NT2/D1 (cell line): ENCODE results near the gene RIPOR2.

Experiments used
- SUZ12 ChIP-seq: IDR thresholded peaks from 2 replicates; pipeline ENCODE4 v1.6.1; 2011; ENCODE audit not compliant: insufficient read length, insufficient read depth; ENCODE audit errors: extremely low read depth
- YY1 ChIP-seq: IDR thresholded peaks from 2 replicates; pipeline ENCODE4 v1.6.1; 2011; ENCODE audit not compliant: insufficient read length, insufficient read depth
- ZNF274 ChIP-seq: IDR thresholded peaks from 2 replicates; pipeline ENCODE4 v1.6.1; 2011; ENCODE audit warnings: mild to moderate bottlenecking, low read depth, low read length

DNA sequence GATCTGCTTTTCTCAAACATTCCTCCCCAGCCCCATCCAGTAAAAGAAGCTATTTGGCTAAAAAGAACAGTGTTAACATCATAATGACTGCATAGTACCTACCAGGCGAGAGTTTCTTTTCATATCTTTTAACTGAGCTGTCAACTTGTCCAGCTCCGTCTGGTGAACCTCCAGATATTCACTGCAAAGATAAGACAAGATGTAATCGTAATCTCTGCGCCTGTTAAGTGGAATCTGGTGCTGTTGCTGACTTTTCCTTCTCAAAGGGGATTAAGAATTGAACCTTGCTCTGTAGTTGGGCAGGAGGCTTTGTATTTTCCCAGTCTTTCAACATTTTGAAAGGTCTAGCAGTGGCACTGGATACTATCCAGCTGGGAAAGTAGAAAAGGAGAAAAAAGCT, 63.0 kb downstream of the RIPOR2 start:
- TF ChIP-seq SUZ12 = no peak
- TF ChIP-seq ZNF274 = no peak
- no peak for TF ChIP-seq YY1
